NCI-H1048 (cell line): ENCODE results near the gene SLC46A2.

Experiments used
- DNase-seq: peaks from one replicate; lab custom pipeline; 2025; lab: John Stamatoyannopoulos, UW

Gene SLC46A2

DNA sequence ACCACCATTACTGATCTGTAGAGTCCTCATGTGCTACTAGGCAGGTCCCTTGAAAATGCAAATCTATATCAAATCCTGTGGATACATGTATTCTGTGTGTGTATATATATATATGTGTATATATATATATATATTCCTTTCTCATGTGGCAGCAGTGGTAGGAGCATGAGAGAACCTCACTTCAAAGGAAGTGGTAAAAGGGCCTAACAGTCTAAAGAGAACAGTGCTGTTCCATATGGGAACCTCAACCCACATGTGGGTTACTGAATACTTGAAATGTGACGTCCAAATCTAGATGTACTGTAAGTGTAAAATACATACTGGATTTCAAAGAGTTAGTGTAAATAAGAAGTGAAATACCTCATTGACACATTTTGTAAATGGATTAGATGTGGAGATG, 5.4 kb downstream of the SLC46A2 start:
- no peak for DNase-seq

DNA sequence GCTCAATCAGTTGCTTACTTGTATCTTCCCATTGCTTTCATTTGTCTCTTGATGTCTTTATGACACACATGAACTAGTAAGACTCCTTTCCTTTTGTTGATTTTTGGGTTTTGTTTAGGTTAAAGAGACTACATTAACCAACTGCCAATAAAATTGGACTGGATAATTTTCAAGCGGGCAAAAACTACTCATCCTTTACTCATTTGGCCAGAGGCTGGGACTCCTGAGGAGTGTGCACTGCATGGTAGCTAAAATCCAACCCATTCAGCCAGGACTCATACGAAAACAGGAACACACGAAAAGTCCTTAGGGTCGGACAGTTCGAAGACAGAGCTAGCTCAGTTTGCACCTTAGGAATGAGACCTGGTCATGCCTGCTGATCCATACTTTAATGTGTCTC, 6.0 kb downstream of the SLC46A2 start:
- no peak for DNase-seq

DNA sequence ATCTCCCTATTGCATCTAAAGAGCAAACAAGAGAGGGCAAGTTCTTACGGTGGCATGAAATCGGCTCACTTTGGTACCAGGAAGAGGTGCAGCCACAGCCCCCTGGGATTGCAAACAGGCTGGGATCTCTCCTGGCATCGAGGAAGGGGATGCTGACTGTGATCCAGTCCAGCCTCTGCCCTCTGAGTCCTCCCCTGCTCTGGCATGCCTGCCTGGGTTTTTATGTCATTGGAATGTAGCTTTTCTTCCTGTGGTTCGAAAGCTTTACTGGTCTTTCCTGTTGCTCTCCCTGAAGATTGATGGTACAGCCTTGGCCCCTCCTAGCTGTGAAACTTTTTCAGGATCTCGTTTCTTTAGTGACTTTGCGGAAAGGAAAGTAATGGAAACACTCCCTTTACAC, 6.6 kb downstream of the SLC46A2 start:
- DNase-seq, result no peak

GRCh38 chr9:112881331-112881730, 9.3 kb downstream of the SLC46A2 start:
- no peak for DNase-seq

DNA sequence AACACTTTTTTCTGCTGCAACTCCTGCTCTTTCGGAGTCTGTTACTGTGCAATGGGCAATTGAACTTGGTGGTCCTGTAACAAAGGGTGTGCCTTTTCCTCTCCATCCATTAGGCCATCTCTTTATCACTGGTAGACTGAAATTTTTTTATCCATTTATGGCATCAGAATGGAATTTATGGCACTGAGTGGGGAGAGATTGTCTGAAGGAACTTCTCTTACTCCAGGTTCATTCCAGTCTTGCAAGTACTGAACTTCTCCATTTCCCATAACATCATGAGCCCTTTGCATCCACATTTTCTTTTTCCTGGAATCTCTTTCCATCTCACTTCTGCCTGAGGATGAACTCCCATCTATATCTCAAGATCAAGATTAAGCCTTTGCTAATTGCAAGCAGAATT, 10.0 kb downstream of the SLC46A2 start:
- DNase-seq, result no peak

DNA sequence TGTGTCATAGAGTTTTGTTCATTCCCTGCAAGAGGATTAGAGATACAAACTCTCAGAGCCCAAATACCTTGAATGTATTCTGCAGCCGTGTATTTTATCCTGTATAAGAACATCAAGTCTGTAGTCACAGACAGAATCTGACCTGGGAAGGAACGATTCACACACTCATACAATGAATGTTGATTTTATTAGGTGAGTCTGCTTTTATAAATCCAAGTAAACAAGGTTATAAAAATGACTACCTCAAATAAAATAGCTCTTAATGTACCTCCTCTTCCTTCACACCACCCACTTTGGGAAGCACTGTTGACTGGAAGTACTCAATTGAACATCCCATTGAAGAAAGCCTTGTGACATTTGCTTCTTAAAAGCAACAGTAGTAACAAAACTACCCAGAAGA, 11.9 kb downstream of the SLC46A2 start:
- DNase-seq, result no peak

GRCh38 chr9:112873773-112874405, 16.8 kb downstream of the SLC46A2 start:
- DNase-seq, result no peak

GRCh38 chr9:112872019-112872418, 18.7 kb downstream of the SLC46A2 start:
- no peak for DNase-seq

- no peak for DNase-seq
Observed at GRCh38 chr9:112870556-112870955, 20.1 kb downstream of the SLC46A2 start.

GRCh38 chr9:112869917-112870316, 20.8 kb downstream of the SLC46A2 start:
- no peak for DNase-seq

GRCh38 chr9:112869041-112869529, 21.6 kb downstream of the SLC46A2 start:
- no peak for DNase-seq

DNA sequence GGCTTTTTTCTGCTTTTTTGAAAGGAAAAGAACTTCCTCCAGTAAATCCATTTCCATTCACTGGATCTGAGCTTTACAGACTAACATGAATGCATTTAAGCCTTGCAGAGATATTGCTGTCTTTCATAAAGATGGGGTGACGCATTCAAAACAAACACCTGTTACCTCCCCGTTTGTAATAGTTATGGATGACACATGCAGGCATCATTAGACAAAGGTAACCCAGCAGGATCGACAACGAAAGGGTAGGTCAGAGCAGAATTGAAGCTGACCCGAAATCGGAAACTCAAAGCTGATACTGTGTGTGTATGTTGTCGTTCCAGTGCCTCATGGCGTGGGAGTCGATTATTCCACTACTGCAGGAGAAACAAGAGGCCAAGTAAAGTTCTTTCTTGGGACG, 22.2 kb downstream of the SLC46A2 start:
- DNase-seq, result no peak

DNA sequence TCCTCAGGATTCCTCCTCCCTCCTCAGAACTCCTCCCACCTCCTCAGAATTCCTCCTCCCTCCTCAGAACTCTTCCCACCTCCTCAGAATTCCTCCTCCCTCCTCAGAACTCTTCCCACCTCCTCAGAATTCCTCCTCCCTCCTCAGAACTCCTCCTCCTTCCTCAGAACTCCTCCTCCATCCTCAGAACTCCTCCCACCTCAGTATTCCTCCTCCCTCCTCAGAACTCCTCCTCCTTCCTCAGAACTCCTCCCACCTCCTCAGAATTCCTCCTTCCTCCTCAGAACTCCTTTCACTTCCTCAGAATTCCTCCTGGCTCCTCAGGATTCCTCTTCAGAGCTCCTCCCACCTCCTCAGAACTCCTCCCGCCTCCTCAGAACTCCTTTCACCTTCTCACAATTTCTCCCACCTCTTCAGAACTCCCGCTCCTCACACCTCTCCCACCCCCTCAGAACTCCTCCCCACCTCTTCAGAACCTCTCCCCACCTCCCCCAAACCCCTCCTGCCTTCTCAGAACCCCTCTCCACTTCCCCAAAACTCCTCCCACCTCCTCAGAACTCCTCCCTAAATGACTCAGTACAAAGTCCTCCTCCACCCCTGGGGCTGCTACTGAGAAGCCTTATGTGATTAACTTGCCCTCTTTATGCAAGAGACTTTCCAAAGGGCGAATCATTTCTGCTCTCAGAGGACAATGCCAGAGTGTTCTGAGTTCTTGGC, 23.2 kb downstream of the SLC46A2 start:
- DNase-seq, result no peak

DNA sequence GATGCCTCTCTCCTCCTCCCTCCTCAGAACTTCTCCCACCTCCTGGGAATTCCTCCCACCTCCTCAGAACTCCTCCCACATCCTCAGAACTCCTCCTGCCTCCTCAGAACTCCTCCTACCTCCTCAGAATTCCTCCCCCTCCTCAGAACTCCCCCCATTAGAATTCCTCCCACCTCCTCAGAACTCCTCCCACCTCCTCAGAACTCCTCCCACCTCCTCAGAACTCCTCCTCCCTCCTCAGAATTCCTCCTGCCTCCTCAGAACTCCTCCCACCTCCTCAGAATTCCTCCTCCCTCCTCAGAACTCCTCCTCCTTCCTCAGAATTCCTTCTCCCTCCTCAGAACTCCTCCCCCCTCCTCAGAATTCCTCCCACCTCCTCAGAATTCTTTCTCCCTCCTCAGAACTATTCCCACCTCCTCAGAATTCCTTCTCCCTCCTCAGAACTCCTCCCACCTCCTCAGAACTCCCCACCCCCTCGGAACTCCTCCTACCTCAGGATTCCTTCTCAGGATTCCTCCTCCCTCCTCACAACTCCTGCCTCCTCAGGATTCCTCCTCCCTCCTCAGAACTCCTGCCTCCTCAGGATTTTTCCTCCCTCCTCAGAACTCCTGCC, 23.9 kb downstream of the SLC46A2 start:
- DNase-seq, result no peak

DNA sequence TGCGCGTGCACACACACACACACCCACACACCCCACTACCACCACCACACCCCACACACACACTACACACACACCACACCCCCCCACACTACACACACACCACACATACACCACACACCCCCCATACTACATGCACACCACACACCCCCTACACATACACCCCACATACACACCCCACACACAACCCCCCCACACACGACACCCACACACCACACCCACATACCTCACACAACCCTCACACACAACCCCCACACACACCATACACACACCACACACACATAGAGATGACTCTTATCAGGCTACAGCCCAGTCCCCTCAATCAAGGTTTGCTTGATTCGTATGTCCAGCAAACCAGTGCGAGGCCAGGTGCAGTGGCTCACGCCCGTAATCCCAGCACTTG, 25.7 kb downstream of the SLC46A2 start:
- no peak for DNase-seq

DNA sequence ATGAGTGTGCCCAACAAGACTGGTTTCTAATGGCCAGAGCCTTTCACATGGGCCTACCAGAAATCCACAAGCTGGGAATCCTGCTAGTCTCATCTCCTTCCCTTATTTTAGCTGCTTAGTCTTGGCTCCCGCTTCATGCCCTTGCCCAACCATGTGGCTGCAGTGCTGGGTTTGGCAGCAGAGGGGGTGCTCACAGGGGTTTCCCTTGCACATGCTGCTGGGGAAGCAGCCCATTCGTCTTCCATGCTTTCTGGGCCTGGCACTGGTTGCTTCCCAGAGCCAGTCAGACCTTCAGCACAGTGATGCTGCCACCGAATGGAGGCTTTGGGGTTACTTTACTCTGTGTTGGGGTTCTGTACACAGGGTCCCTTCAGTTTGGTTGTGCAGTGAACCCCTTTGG, 26.3 kb downstream of the SLC46A2 start:
- DNase-seq, result no peak

DNA sequence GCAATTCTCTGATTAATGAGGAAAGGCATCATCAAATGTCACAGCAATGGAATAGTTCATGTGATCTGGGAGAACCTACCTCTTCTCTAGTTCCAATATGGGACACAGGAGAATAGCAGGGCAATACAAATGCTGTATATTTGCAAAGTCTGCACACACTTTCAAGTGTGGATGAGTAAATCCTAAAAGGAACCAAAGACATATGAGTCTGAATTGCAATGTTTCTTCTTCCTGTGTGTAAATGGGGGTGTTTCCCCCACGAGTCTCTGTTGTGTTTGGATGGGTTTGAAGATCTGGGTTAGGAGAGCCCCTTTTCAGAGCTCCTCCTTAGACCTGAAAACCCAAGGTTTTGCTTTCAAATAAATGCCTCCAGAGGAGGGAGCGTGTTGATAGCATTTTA, 26.9 kb downstream of the SLC46A2 start:
- no peak for DNase-seq

- no peak for DNase-seq
Observed at GRCh38 chr9:112863214-112863613, 27.5 kb downstream of the SLC46A2 start.

DNA sequence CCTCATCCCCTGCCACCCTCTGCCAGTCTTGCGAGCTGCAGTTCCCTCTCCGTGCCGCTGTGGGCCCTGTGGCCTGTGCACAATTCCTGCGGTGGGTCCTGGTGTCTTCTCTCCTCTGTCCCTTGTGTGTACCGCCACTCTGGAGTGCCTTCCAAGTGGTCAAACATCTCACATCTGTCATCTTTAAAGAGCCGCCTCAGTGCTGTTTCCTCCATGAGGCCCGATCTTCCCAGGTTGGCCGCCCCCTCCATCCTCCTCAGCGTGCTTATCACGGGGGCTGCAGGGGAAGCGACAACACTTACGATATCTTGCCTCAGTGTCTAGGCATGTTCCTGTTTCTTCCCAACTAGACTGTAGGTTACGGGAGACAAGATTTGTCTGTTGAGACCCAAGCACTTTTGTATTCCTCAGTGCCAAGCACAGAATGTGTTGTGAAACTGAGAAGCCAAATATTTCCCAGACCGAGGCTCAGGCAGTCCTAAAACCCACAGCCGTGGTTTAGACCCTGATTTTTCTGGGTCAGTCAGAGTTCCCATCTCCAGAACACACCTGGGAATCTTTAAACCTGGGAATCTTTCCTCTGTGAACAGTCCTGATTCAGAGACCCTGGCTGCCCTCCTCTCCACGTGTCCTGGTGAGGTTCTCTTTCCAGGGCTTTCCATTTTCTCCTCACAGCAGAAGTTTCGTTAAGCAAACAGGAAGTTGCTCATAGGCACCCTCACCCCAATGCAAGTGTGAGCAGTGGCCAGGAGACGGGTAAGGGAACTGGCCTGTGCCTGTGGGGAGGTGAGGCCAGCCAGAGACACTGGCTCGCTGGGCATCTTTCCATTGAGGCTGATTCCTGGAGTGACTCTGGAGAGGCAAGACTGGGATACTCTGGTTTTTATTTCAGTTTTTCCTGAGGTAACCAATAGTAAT, 28.8 kb downstream of the SLC46A2 start:
- no peak for DNase-seq

- DNase-seq, result no peak
Observed at GRCh38 chr9:112861155-112861554, 29.5 kb downstream of the SLC46A2 start.

DNA sequence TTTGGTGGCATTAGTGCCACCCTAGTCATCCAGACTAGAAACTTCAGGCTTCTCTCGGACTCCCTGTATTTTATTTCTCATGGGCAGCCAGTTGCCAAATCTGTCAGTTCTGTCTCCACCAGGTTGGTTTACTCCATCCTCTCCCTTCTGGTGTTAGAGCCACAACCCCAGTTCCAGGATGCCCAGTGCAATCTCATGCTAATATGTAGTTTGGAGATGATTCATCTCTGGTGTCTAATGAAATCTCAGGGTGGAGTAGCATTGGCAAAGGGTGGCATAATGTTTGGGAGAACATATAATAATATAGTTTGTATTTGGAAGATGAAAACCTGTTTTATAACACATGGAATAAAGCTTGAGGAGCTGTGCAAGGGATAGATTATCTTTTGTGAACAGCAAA, 30.2 kb downstream of the SLC46A2 start:
- DNase-seq, result no peak

DNA sequence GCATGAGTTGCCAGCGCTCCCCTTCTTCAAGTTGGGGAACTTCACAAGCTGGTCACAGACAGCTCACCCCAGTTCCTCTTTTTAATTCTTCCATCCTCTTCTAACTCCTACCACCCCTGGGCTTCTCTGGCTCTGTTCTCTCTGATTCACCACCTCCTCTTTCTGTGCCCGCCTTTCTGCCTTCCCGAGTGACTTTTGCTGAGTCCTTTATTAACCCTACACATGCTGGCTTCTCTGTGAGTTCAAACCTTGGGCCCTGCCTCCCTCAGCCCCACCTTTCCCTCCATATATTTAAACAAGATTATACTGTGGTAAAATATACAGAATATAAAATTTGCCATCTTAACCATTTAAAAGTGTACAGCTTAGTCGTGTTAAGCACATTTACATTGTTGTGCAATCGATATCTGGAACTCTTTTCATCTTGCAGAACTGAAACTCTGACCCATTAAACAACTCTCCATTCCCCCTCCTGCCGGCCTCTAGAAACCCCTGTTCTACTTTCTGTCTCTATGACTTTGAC, 32.0 kb downstream of the SLC46A2 start:
- no peak for DNase-seq
